DMS79 (cell line): ENCODE measurements around the gene LRFN4.
"Not testable (repeated sequence)": the region's sequence is repeated elsewhere in the genome, so short reads cannot be mapped to it uniquely, and the experiment has no call there.

Source experiments
- DNase-seq: peaks from one replicate; lab custom pipeline; 2025; lab: John Stamatoyannopoulos, UW

Gene LRFN4

GRCh38 chr11:66856496-66857233, at the start of gene LRFN4:
Gene LRFN4 (plus strand): TSS chr11:66857064. CDS start chr11:66857745, 681 bp downstream.
- no peak for DNase-seq

GRCh38 chr11:66809592-66809991, 47.3 kb upstream of the LRFN4 start:
- DNase-seq: no peak

- DNase-seq: no peak
Observed at GRCh38 chr11:66810576-66811185, 46.2 kb upstream of the LRFN4 start.

GRCh38 chr11:66814678-66815077, 42.2 kb upstream of the LRFN4 start:
- DNase-seq: no peak

- no peak for DNase-seq
Observed at GRCh38 chr11:66815646-66816045, 41.2 kb upstream of the LRFN4 start.

GRCh38 chr11:66818231-66818955, 38.5 kb upstream of the LRFN4 start:
- no peak for DNase-seq

GRCh38 chr11:66820381-66820780, 36.5 kb upstream of the LRFN4 start:
- no peak for DNase-seq

GRCh38 chr11:66820901-66821300, 36.0 kb upstream of the LRFN4 start:
- no peak for DNase-seq

- DNase-seq: no peak
Observed at GRCh38 chr11:66823700-66824099, 33.2 kb upstream of the LRFN4 start.

GRCh38 chr11:66824573-66824972, 32.3 kb upstream of the LRFN4 start:
- DNase-seq: not testable (repeated sequence)

- no peak for DNase-seq
Observed at GRCh38 chr11:66834539-66834845, 22.4 kb upstream of the LRFN4 start.

GRCh38 chr11:66834943-66835342, 21.9 kb upstream of the LRFN4 start:
- no peak for DNase-seq

- DNase-seq: no peak
Observed at GRCh38 chr11:66835768-66836405, 21.0 kb upstream of the LRFN4 start.

GRCh38 chr11:66840317-66841091, 16.4 kb upstream of the LRFN4 start:
- DNase-seq: no peak

GRCh38 chr11:66841861-66842260, 15.0 kb upstream of the LRFN4 start:
- DNase-seq: no peak

- no peak for DNase-seq
Observed at GRCh38 chr11:66842501-66842895, 14.4 kb upstream of the LRFN4 start.

GRCh38 chr11:66842896-66843775, 13.7 kb upstream of the LRFN4 start, which contains the start of gene RCE1:
Gene RCE1 (plus strand): TSS chr11:66843441. CDS start chr11:66843456, 15 bp downstream.
- peak; percentile 65 for DNase-seq

- no peak for DNase-seq
Observed at GRCh38 chr11:66843776-66844495, 12.9 kb upstream of the LRFN4 start.

GRCh38 chr11:66844496-66845142, 12.2 kb upstream of the LRFN4 start:
- DNase-seq: no peak
